ENCODE data around the gene VWA8.

- no peak for TF ChIP-seq ZNF280C (tag by site-specific recombination; IDR thresholded peaks at IDR 0.05)
- TF ChIP-seq, protein P1, sequence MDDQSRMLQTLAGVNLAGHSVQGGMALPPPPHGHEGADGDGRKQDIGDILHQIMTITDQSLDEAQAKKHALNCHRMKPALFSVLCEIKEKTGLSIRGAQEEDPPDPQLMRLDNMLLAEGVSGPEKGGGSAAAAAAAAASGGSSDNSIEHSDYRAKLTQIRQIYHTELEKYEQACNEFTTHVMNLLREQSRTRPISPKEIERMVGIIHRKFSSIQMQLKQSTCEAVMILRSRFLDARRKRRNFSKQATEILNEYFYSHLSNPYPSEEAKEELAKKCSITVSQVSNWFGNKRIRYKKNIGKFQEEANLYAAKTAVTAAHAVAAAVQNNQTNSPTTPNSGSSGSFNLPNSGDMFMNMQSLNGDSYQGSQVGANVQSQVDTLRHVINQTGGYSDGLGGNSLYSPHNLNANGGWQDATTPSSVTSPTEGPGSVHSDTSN (CRISPR knock-in tag; IDR thresholded peaks at IDR 0.05) = no peak
- TF ChIP-seq HOXA7 (CRISPR knock-in tag; IDR thresholded peaks at IDR 0.05; ENCODE audit: borderline replicate concordance) = no peak
- no peak for TF ChIP-seq CTCF (tag by site-specific recombination; IDR thresholded peaks at IDR 0.05)
- no peak for TF ChIP-seq ZNF280D (tag by site-specific recombination; IDR thresholded peaks at IDR 0.05)
- TF ChIP-seq ZNF670 (tag by site-specific recombination; IDR thresholded peaks at IDR 0.05; ENCODE audit: low read depth) = no peak
- TF ChIP-seq ZNF114 (tag by site-specific recombination; IDR thresholded peaks at IDR 0.05) = no peak
- TF ChIP-seq MEIS1 (CRISPR knock-in tag; IDR thresholded peaks at IDR 0.05; ENCODE audit: borderline replicate concordance) = no peak
- TF ChIP-seq TCF7L2 (IDR thresholded peaks at IDR 0.05; ENCODE audit: borderline replicate concordance, low read depth, low read length) = no peak
- TF ChIP-seq ZNF426 (tag by site-specific recombination; IDR thresholded peaks at IDR 0.05) = no peak
- no peak for TF ChIP-seq PRDM10 (tag by site-specific recombination; IDR thresholded peaks at IDR 0.05)
- TF ChIP-seq ZNF24 (tag by site-specific recombination; IDR thresholded peaks at IDR 0.05) = no peak
- no peak for TF ChIP-seq PRDM1 (tag by site-specific recombination; IDR thresholded peaks at IDR 0.05)
Measured at GRCh38 chr13:41541142-41541938, 419.6 kb downstream of the VWA8 start.
